LNCaP clone FGC (cell line): ENCODE results near the gene TNS3.

Experiments
- DNase-seq: peaks from one replicate; pipeline ENCODE4 v3.0.0-alpha.2; 2011; ENCODE audit warnings: low read depth
- H3K4me3 ChIP-seq: 2 replicates; pipeline ENCODE4 v1.5.1; 2011; ENCODE audit warnings: mild to moderate bottlenecking, low read depth, low read length, control low read depth
- TF ChIP-seq, protein P1 (sequence below): IDR thresholded peaks from 2 replicates; pipeline ENCODE4 v1.5.1; 2012; ENCODE audit warnings: mild to moderate bottlenecking; ENCODE audit not compliant: control insufficient read depth, insufficient read depth; ENCODE audit errors: extremely low read depth

The TNS3 gene

DNA sequence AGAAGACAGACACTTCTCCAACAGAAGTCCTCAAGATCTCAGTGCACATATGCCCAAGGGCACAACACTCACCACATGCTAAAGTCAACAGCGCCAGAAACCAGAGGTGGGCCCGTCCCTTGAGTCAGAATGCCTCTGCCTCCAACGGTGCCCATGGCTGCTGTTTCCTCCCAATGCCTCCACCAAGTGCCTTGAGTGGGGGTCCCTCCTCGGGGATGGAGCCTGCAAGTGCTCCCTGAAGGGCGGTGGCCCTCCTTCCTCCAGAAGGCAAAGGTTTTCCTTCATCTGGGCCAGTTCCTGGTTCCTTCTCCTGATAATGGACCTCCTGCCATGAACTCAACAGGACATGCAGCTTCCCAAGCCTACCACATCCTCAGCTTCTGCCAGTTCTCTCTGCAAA is 58.5 kb downstream of the TNS3 start:
- no peak overlapping the region for H3K4me3 ChIP-seq
- no peak for DNase-seq
- TF ChIP-seq, protein P1, sequence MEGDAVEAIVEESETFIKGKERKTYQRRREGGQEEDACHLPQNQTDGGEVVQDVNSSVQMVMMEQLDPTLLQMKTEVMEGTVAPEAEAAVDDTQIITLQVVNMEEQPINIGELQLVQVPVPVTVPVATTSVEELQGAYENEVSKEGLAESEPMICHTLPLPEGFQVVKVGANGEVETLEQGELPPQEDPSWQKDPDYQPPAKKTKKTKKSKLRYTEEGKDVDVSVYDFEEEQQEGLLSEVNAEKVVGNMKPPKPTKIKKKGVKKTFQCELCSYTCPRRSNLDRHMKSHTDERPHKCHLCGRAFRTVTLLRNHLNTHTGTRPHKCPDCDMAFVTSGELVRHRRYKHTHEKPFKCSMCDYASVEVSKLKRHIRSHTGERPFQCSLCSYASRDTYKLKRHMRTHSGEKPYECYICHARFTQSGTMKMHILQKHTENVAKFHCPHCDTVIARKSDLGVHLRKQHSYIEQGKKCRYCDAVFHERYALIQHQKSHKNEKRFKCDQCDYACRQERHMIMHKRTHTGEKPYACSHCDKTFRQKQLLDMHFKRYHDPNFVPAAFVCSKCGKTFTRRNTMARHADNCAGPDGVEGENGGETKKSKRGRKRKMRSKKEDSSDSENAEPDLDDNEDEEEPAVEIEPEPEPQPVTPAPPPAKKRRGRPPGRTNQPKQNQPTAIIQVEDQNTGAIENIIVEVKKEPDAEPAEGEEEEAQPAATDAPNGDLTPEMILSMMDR = no peak

DNA sequence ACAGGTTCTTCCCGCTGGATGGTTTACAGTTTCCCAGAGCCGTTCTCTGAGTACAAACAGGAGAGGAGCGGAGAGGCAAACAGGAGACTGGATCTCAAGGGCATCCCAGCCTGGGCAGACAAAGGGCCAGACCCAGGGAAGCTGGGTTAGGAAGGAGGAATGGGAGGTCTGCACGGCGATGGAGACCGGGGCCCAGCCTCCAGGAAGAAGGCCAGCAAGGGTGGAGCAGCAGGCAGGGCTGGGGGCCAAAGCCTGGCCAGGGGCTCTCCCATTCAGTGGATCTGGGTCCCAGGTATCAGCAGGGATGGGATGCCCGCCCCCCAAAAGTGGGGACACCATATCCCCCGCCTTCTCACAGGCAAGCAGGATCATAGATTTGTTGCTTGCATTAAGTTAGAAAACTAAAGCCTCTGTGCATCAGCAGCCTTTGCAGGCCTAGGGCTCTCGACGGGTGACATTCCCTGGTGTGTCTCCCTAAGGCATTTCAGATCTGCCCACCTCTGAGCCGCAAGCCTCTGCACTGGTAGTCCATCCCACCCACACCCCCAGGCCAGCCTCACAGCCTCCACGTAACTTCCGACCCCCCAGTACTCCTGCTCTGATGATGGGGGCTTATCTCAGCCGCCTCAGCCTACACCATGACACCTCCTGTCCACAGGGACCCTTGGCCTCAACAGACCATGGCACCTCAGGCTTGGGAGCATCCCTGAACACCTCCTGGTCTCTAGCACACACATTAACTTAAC is 59.9 kb downstream of the TNS3 start:
- TF ChIP-seq, protein P1 = no peak

DNA sequence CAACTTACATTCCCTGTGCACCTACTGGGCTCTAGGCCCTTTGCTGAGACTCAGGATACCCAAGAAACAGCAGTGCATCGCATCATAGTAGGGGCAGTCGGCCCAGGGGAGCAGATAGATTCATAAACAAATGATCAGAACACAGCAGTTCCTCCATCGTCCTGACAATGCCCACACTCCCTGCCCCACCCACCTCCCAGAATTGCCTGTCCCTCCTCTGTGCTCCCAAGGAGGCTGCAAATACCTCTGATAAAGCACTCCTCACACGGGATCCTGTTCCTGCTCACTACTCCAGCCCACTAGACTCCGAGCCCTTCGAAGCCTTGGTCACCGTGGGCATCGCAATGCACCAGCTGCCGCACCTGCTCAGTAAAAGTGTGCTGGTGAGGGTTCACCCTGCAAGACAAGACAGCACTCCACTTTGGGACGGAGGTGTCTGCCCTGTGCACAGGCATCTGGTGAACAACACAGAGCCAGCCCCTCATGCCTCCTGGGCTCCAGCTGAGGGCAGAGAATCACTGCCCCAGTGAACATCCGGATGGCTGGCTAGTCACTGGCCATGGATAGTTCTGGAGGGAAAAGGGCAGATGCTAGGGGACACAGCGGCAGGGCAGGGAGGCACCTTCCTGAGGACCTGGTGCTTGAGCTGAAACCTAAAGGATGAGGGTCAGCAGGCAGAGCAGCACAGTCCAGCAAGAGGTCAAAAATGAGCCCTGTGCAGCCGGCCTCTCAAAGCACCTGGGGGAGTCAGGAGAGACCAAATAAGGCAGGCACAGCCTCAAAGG is 60.7 kb downstream of the TNS3 start:
- DNase-seq = no peak
- H3K4me3 ChIP-seq = no peak overlapping the region
- TF ChIP-seq, protein P1 = no peak

More for the DNA sequence above, 59.9 kb downstream of the TNS3 start:
- DNase-seq = no peak
- no peak overlapping the region for H3K4me3 ChIP-seq

DNA sequence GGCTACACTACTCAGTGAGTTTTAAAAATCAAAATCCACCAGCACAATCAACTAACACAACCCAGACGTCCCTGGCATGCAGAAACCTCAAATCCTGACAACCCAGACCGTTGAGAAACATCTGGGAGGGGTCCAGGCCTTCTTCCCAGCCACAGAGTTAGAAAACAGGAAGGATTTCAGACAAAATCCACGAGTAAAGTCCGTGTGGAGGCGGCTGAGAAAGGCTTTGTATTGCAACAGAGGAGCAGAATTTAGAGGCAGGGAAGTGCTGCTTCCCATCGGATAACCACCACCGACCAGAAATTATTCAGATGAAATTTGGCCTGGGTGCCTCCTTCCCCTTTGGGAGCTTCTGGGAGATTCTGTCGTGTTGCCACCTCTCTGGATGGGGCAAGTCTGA is 61.5 kb downstream of the TNS3 start:
- H3K4me3 ChIP-seq = no peak overlapping the region
- TF ChIP-seq, protein P1 = no peak
- no peak for DNase-seq

DNA sequence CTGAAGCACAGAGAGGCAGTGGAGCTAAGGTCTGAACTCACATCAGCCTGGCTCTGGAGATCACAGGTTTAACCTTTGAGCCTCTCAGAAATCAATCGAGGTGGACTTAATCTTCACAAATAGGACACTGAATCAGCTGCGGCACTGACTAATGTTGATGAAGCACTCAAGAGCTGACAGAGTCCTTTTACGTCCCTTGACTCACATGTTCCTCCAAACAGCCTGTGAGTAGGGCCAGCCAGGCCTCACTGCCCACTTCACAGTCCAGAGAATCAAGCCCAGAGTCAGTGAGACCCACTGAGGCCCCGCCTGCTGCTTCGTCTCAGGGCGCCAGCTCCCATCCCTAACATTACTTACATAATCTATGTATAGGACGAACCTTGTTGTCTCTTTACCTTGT is 63.1 kb downstream of the TNS3 start:
- no peak overlapping the region for H3K4me3 ChIP-seq
- TF ChIP-seq, protein P1 = no peak
- DNase-seq = no peak

DNA sequence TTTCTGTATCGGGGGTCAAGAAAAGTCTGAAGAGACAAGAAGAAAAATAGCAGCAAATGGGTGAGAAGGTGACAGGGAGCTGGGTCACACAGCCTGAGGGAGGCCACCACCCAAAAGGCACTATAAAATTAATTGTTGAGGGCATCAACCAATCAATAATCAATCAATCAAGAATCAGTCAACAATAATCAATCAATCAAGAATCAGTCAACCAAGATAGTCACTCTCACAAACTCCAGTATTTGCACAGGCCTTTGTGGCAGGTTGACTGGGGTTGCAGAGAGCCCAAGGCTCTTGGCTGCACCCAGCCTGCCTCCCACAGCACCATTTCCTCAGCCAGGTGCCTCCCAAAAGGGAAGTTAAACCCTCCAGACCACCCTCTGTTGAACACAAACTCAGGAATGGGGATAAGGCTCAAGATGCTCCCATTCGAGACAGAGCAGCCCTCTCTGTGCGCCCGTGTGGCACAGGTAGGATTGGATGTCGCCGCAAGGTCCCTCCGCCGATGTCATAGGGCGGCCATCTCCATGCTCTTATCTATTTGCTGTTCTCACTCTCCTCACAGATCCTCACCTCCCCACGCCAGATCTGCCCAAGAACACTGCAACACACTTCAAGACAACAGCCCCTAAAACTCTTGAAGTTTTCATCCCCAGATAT is 64.0 kb downstream of the TNS3 start:
- TF ChIP-seq, protein P1 = no peak
- DNase-seq = no peak
- H3K4me3 ChIP-seq = no peak overlapping the region
